Fibroblast of skin of right biceps (primary cell): ENCODE data around the gene HERC3.

ENCODE experiments used
- DNase-seq: peaks from one replicate; pipeline ENCODE4 v3.0.0-alpha.2; 2013

HERC3 gene

GRCh38 chr4:88722828-88723227, 130.5 kb downstream of the HERC3 start:
- no peak for DNase-seq

GRCh38 chr4:88724406-88724805, 132.1 kb downstream of the HERC3 start:
- DNase-seq: no peak

- no peak for DNase-seq
Measured at GRCh38 chr4:88725143-88725542, 132.9 kb downstream of the HERC3 start.

GRCh38 chr4:88725986-88726385, 133.7 kb downstream of the HERC3 start:
- no peak for DNase-seq

- no peak for DNase-seq
Measured at GRCh38 chr4:88728146-88728545, 135.9 kb downstream of the HERC3 start.

- DNase-seq: no peak
Measured at GRCh38 chr4:88729146-88729760, 137.0 kb downstream of the HERC3 start.

GRCh38 chr4:88730811-88731210, 138.5 kb downstream of the HERC3 start:
- no peak for DNase-seq

GRCh38 chr4:88731381-88731780, 139.1 kb downstream of the HERC3 start:
- DNase-seq: peak; percentile 67

GRCh38 chr4:88732714-88733368, 140.6 kb downstream of the HERC3 start:
- DNase-seq: no peak

GRCh38 chr4:88734403-88734949, 142.2 kb downstream of the HERC3 start:
- DNase-seq: no peak

GRCh38 chr4:88735564-88735963, 143.3 kb downstream of the HERC3 start:
- DNase-seq: no peak

GRCh38 chr4:88736264-88736663, 144.0 kb downstream of the HERC3 start:
- DNase-seq: no peak

GRCh38 chr4:88737307-88737941, 145.1 kb downstream of the HERC3 start:
- DNase-seq: no peak

GRCh38 chr4:88738180-88738579, 145.9 kb downstream of the HERC3 start:
- DNase-seq: no peak

GRCh38 chr4:88742561-88742960, 150.3 kb downstream of the HERC3 start:
- peak; percentile 39 for DNase-seq

- peak; percentile 89 for DNase-seq
Measured at GRCh38 chr4:88743696-88744095, 151.4 kb downstream of the HERC3 start.

GRCh38 chr4:88744609-88745008, 152.3 kb downstream of the HERC3 start:
- no peak for DNase-seq

- DNase-seq: no peak
Measured at GRCh38 chr4:88745175-88745574, 152.9 kb downstream of the HERC3 start.

- no peak for DNase-seq
Measured at GRCh38 chr4:88745581-88746163, 153.4 kb downstream of the HERC3 start.

- no peak for DNase-seq
Measured at GRCh38 chr4:88746206-88746605, 153.9 kb downstream of the HERC3 start.

- no peak for DNase-seq
Measured at GRCh38 chr4:88747351-88747750, 155.1 kb downstream of the HERC3 start.

GRCh38 chr4:88750369-88750768, 158.1 kb downstream of the HERC3 start:
- no peak for DNase-seq

- peak; percentile 27 for DNase-seq
Measured at GRCh38 chr4:88751258-88752075, 159.2 kb downstream of the HERC3 start.
